Hepatocyte (in vitro differentiated cells): ENCODE measurements around the gene PPM1L. TPM values are rescaled to one million over a fixed set of nuclear protein-coding genes. Genes with fewer than 3 reads are reported as not detected.

ENCODE experiments used
- DNase-seq: peaks from one replicate; pipeline ENCODE4 v3.0.0-alpha.2; 2016; ENCODE audit warnings: low spot score
- H2AFZ ChIP-seq: fragments of 200-600 bp; sonication (generic); 2 replicates; pipeline ENCODE4 v1.6.0; 2016; ENCODE audit warnings: antibody characterized with exemption, mild to moderate bottlenecking
- H3K27ac ChIP-seq: fragments of 200-600 bp; sonication (generic); 2 replicates; pipeline ENCODE4 v1.5.1; 2016; ENCODE audit warnings: mild to moderate bottlenecking
- H3K27me3 ChIP-seq: fragments of 200-600 bp; sonication (generic); 2 replicates; pipeline ENCODE4 v1.6.1; 2016
- H3K36me3 ChIP-seq: fragments of 200-600 bp; sonication (generic); replicated peaks from 2 replicates; pipeline ENCODE4 v1.5.1; 2016; ENCODE audit warnings: low read depth; ENCODE audit not compliant: insufficient read depth
- H3K4me1 ChIP-seq: fragments of 200-600 bp; sonication (generic); 2 replicates; pipeline ENCODE4 v1.5.1; 2016; ENCODE audit warnings: mild to moderate bottlenecking, moderate library complexity; ENCODE audit not compliant: insufficient read depth
- H3K4me2 ChIP-seq: fragments of 200-600 bp; sonication (generic); 2 replicates; pipeline ENCODE4 v1.6.0; 2016
- H3K4me3 ChIP-seq: fragments of 200-600 bp; sonication (generic); 2 replicates; pipeline ENCODE4 v1.5.1; 2016; ENCODE audit warnings: mild to moderate bottlenecking
- H3K79me2 ChIP-seq: fragments of 200-600 bp; sonication (generic); 2 replicates; pipeline ENCODE4 v1.6.0; 2017; ENCODE audit warnings: mild to moderate bottlenecking
- H3K9me2 ChIP-seq: fragments of 200-600 bp; sonication (generic); replicated peaks from 2 replicates; pipeline ENCODE4 v1.6.0; 2017; ENCODE audit warnings: mild to moderate bottlenecking; ENCODE audit not compliant: insufficient read depth
- H3K9me3 ChIP-seq: fragments of 200-600 bp; sonication (generic); 2 replicates; pipeline ENCODE4 v1.5.1; 2016; ENCODE audit warnings: low read depth, mild to moderate bottlenecking
- H4K20me1 ChIP-seq: fragments of 200-600 bp; sonication (generic); 2 replicates; pipeline ENCODE4 v1.6.0; 2016; ENCODE audit warnings: mild to moderate bottlenecking; ENCODE audit not compliant: insufficient read depth, poor library complexity, severe bottlenecking
- EZH2 ChIP-seq: fragments of 200-600 bp; sonication (generic); IDR thresholded peaks from 2 replicates; pipeline ENCODE4 v1.6.1; 2016; ENCODE audit warnings: antibody characterized with exemption, mild to moderate bottlenecking, borderline replicate concordance
- EZH2phosphoT487 ChIP-seq: fragments of 200-600 bp; sonication (generic); IDR thresholded peaks from one replicate; pipeline ENCODE4 v1.6.1; 2018; ENCODE audit warnings: antibody characterized with exemption, mild to moderate bottlenecking, low read depth, moderate library complexity; ENCODE audit not compliant: unreplicated experiment, severe bottlenecking
- WGBS: methylation state at CpG from one replicate; pipeline ENCODE4 v1.1.6; 2016; ENCODE audit warnings: low lambda C conversion rate; ENCODE audit errors: missing lambda C conversion rate; 5-methylcytosine and 5-hydroxymethylcytosine counted together
- polyA plus RNA-seq: library from polyadenylated mRNA; unstranded; fragments of >200 nt; fragmentation: Nextera tagmentation; extraction: Ambion mirVana; gene quantifications from 2 replicates; pipeline ENCODE4 v1.2.1, GENCODE V29; 2016
- total RNA-seq: library from RNA; depleted of rRNA; stranded (reverse); fragments of >200 nt; gene quantifications from 2 replicates; pipeline ENCODE4 v1.2.3, GENCODE V29; 2014
- TF ChIP-seq, protein P1 (sequence below): fragments of 200-600 bp; sonication (generic); IDR thresholded peaks from 2 replicates; pipeline ENCODE4 v1.5.1; 2016; ENCODE audit warnings: antibody characterized with exemption, mild to moderate bottlenecking; ENCODE audit not compliant: poor library complexity

PPM1L gene
- total and polyA plus RNA-seq, 2 experiments from 2014 or later: 5.1 to 13.1 TPM

DNA sequence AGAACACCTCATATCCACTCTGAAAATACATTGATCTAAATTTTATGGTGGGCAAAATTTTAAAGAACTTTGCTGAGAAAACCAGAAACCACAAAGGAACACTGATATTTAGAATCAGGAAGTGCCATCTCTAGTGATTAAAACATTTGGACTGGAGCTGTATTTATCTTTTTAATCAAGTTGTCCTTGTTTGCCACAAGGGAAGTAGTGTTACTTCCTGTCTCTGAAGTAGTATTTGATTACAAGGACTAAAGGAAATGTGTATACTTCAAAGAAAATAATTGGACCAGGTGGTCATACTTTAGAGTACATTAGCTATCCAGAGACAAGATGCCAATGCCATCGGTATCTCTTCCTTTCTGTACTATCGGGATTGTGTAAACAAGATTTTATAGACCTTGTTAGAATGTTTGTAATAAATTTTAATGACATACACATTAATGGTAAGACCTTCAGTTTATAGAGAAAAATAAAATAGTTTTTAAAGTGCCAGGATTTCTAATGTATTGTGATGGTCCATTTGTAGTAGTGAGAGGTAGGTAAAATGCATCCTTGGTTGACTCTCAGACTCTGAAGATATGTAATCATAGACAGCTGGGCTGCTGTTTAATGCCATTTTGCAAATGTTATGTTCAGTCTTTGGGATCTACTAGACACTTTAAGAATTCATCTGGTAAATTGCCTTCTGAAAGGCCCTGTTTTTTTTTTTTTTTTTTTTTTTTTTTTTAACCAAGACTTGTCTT is 217.2 kb downstream of the PPM1L start:
- Histone ChIP-seq H3K9me2 (no peaks in the 10 kb centered on the region), H3K4me3 (no peak overlapping the region), H3K36me3 (no peaks in the 10 kb centered on the region), H3K27me3 (no peaks in the 10 kb centered on the region), H3K27ac (no peak overlapping the region), H3K4me1 (no peaks in the 10 kb centered on the region), H3K79me2 (no peaks in the 10 kb centered on the region), H2AFZ (no peak overlapping the region), H3K9me3 (no peaks in the 10 kb centered on the region), H3K4me2 (no peak overlapping the region), H4K20me1 (no peaks in the 10 kb centered on the region)
- DNase-seq: no peak
- TF ChIP-seq EZH2phosphoT487 (no peak), EZH2 (no peak)
- TF ChIP-seq, protein P1, sequence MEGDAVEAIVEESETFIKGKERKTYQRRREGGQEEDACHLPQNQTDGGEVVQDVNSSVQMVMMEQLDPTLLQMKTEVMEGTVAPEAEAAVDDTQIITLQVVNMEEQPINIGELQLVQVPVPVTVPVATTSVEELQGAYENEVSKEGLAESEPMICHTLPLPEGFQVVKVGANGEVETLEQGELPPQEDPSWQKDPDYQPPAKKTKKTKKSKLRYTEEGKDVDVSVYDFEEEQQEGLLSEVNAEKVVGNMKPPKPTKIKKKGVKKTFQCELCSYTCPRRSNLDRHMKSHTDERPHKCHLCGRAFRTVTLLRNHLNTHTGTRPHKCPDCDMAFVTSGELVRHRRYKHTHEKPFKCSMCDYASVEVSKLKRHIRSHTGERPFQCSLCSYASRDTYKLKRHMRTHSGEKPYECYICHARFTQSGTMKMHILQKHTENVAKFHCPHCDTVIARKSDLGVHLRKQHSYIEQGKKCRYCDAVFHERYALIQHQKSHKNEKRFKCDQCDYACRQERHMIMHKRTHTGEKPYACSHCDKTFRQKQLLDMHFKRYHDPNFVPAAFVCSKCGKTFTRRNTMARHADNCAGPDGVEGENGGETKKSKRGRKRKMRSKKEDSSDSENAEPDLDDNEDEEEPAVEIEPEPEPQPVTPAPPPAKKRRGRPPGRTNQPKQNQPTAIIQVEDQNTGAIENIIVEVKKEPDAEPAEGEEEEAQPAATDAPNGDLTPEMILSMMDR: no peak
- WGBS: 55% methylated on average over 2 of the region's 2 CpGs

DNA sequence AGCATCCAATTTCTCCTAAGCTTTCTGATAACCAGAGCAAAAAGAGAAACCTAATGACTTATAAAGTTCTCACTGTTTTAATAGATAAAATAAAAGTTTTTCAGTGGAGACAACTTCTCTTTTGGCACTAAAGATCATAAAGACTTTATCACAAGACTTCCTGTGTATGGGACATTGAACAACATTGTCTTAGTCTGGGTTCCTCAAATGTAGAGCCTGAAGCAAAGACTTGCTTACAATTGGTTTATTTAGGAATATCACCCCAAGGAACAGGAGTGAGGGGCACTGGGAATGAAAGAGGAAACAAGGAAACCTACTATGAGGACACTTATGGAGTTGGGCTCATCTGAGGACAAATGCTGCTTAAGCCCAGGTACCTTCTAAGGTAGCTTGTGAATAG is 221.7 kb downstream of the PPM1L start:
- no peak for TF ChIP-seq EZH2
- TF ChIP-seq, protein P1: no peak
- no peak for TF ChIP-seq EZH2phosphoT487
- Histone ChIP-seq H3K9me3 (no peaks in the 10 kb centered on the region), H3K4me1 (no peaks in the 10 kb centered on the region), H3K9me2 (no peaks in the 10 kb centered on the region), H3K79me2 (no peaks in the 10 kb centered on the region), H3K4me3 (no peak overlapping the region), H4K20me1 (no peaks in the 10 kb centered on the region), H3K27ac (no peak overlapping the region), H3K36me3 (no peaks in the 10 kb centered on the region), H3K27me3 (no peaks in the 10 kb centered on the region), H3K4me2 (no peak overlapping the region), H2AFZ (no peak overlapping the region)
- DNase-seq: no peak

DNA sequence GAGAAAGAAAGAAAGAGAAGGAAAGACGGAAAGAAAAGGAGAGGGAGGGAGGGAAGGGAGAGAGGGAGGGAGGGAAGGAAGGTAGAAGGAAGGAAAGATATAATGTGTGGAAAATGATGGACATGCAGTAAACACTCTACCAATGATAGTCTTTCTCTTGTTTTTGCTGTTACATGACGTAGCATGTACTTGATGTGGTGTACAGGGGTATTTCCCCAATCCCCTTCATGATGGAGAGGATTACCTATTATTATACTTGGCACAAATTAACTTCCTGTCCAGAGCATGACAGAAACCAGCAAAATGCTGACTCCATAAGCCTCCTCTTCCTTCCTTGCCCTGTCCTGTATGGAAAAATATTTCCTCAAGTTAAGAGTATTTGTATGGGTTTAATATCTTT is 224.7 kb downstream of the PPM1L start:
- TF ChIP-seq EZH2phosphoT487: no peak
- no peak for TF ChIP-seq EZH2
- TF ChIP-seq, protein P1: no peak
- no peaks in the 10 kb centered on the region for H4K20me1 ChIP-seq
- no peak overlapping the region for H3K4me2 ChIP-seq
- H3K36me3 ChIP-seq: no peaks in the 10 kb centered on the region
- H2AFZ ChIP-seq: no peak overlapping the region
- DNase-seq: no peak
- WGBS: 87% methylated on average over 1 of the region's 2 CpGs
- H3K9me3 ChIP-seq: no peaks in the 10 kb centered on the region
- H3K9me2 ChIP-seq: no peaks in the 10 kb centered on the region
- H3K4me1 ChIP-seq: no peaks in the 10 kb centered on the region
- H3K4me3 ChIP-seq: no peak overlapping the region
- no peaks in the 10 kb centered on the region for H3K79me2 ChIP-seq
- H3K27ac ChIP-seq: no peak overlapping the region
- H3K27me3 ChIP-seq: no peaks in the 10 kb centered on the region
